Endothelial cell of umbilical vein (primary cell): ENCODE results near the gene ERBB4. TPM values are rescaled to one million over a fixed set of nuclear protein-coding genes. Genes with fewer than 3 reads are reported as not detected.

ENCODE experiments used
- BruUV-seq: library from RNA; stranded (reverse); fragments of 400-500 nt; replicated peaks from 2 replicates; lab custom pipeline; 2021; lab: Mats Ljungman, UMichigan
- CTCF ChIA-PET: fragments of 300-600, 350-600 bp; sonication (Branson Sonifier 250); formaldehyde crosslinking; loops from one replicate; lab custom pipeline; 2021; ENCODE audit warnings: antibody characterized with exemption, inconsistent platforms; lab: Charles Lee
- POLR2A ChIA-PET: fragments of 300-600, 350-600 bp; sonication (Branson Sonifier 250); formaldehyde crosslinking; loops from one replicate; lab custom pipeline; 2021; ENCODE audit warnings: antibody characterized with exemption, inconsistent platforms; lab: Charles Lee
- DNase-seq: peaks from one replicate; pipeline ENCODE4 v3.0.0-alpha.2; 2011; ENCODE audit warnings: low read depth, low spot score
- FAIRE-seq: peaks from 2 replicates; lab custom pipeline; 2011; peaks lifted over from hg19 to GRCh38; lab: Jason Lieb, UNC
- H2AFZ ChIP-seq: 2 replicates; pipeline ENCODE4 v1.6.0; 2012; ENCODE audit warnings: low read depth, low read length, control low read depth, inconsistent platforms
- H3K27ac ChIP-seq: 2 replicates; pipeline ENCODE4 v1.5.1; 2011; ENCODE audit warnings: low read depth, mild to moderate bottlenecking, control low read depth, low read length, moderate library complexity; ENCODE audit not compliant: insufficient read depth
- H3K27me3 ChIP-seq, 2 experiments: 2 replicates each; pipeline versions ENCODE4 v1.6.0 to v1.6.1; 2011; ENCODE audit warnings: low read length in 2 of 2, mixed read lengths in 1 of 2; ENCODE audit not compliant: control insufficient read depth in 2 of 2, insufficient read depth in 2 of 2
- H3K36me3 ChIP-seq, 2 experiments: 2 replicates in 1 of 2; 3 replicates in 1 of 2; pipeline ENCODE4 v1.5.1; 2011; ENCODE audit warnings: low read length in 2 of 2, mild to moderate bottlenecking in 1 of 2, moderate library complexity in 1 of 2; ENCODE audit not compliant: control insufficient read depth in 2 of 2, insufficient read depth in 2 of 2; ENCODE audit errors: extremely low read depth in 1 of 2
- H3K4me1 ChIP-seq: 3 replicates; pipeline ENCODE4 v1.5.1; 2011; ENCODE audit warnings: mild to moderate bottlenecking, low read length; ENCODE audit not compliant: control insufficient read depth, insufficient read depth; ENCODE audit errors: extremely low read depth
- H3K4me2 ChIP-seq: 2 replicates; pipeline ENCODE4 v1.6.1; 2011; ENCODE audit warnings: low read length, control low read depth, mixed read lengths; ENCODE audit not compliant: insufficient read depth
- H3K4me3 ChIP-seq, 3 experiments: fragments of 200-600 bp in 1 of 3; sonication (generic), shearing (Covaris generic) in 1 of 3; replicated peaks in 1 of 3; 2 replicates each; pipeline ENCODE4 v1.5.1; 2011 to 2016; ENCODE audit warnings: control low read depth in 3 of 3, low read length in 3 of 3, mild to moderate bottlenecking in 2 of 3, inconsistent platforms in 1 of 3, low read depth in 1 of 3, moderate library complexity in 1 of 3; ENCODE audit not compliant: insufficient read depth in 1 of 3
- H3K79me2 ChIP-seq: 2 replicates; pipeline ENCODE4 v1.6.0; 2012; ENCODE audit warnings: low read length, inconsistent platforms; ENCODE audit not compliant: control insufficient read depth, insufficient read depth
- H3K9ac ChIP-seq: replicated peaks from 2 replicates; pipeline ENCODE3; 2011; ENCODE audit warnings: low read length, control low read depth; ENCODE audit not compliant: insufficient read depth; ENCODE audit errors: extremely low read depth
- H3K9me1 ChIP-seq: replicated peaks from 3 replicates; pipeline ENCODE4 v1.6.0; 2011; ENCODE audit warnings: mild to moderate bottlenecking, low read length; ENCODE audit not compliant: control insufficient read depth, insufficient read depth; ENCODE audit errors: extremely low read depth
- H3K9me3 ChIP-seq: replicated peaks from 2 replicates; pipeline ENCODE4 v1.5.1; 2012; ENCODE audit warnings: low read length, inconsistent platforms; ENCODE audit not compliant: control insufficient read depth, insufficient read depth
- H4K20me1 ChIP-seq: replicated peaks from 2 replicates; pipeline ENCODE3; 2011; ENCODE audit warnings: mild to moderate bottlenecking, low read length; ENCODE audit not compliant: control insufficient read depth, insufficient read depth; ENCODE audit errors: extremely low read depth
- CTCF ChIP-seq, 2 donors: IDR thresholded peaks; 1 replicate in 1 of 2; 2 replicates in 1 of 2; pipeline ENCODE4 v1.5.1; 2011; ENCODE audit warnings: low read length in 2 of 2, mild to moderate bottlenecking in 2 of 2, moderate library complexity in 2 of 2, control low read depth in 1 of 2, inconsistent platforms in 1 of 2, low read depth in 1 of 2; ENCODE audit not compliant: insufficient read depth in 1 of 2; ENCODE audit errors: extremely low read depth in 1 of 2
- EZH2 ChIP-seq: IDR thresholded peaks from 2 replicates; pipeline ENCODE4 v1.6.1; 2012; ENCODE audit warnings: borderline replicate concordance, low read depth, mild to moderate bottlenecking, moderate library complexity, low read length, inconsistent platforms; ENCODE audit not compliant: severe bottlenecking
- FOS ChIP-seq: IDR thresholded peaks from 2 replicates; pipeline ENCODE4 v1.6.1; 2011; ENCODE audit warnings: mild to moderate bottlenecking, low read length, moderate library complexity, borderline replicate concordance; ENCODE audit not compliant: insufficient read depth
- GATA2 ChIP-seq: IDR thresholded peaks from 2 replicates; pipeline ENCODE4 v1.7.0; 2011; ENCODE audit warnings: low read depth, mild to moderate bottlenecking, moderate library complexity, mixed read lengths, low read length; ENCODE audit not compliant: insufficient read length, insufficient read depth
- JUN ChIP-seq: IDR thresholded peaks from 2 replicates; pipeline ENCODE4 v1.6.1; 2011; ENCODE audit warnings: borderline replicate concordance, low read depth; ENCODE audit not compliant: insufficient read length, insufficient read depth
- MAX ChIP-seq: IDR thresholded peaks from 2 replicates; pipeline ENCODE4 v1.6.1; 2011; ENCODE audit not compliant: insufficient read depth, insufficient read length
- MYC ChIP-seq: IDR thresholded peaks from one replicate; pipeline ENCODE4 v1.6.1; 2011; ENCODE audit warnings: mild to moderate bottlenecking, low read depth, low read length
- POLR2A ChIP-seq: IDR thresholded peaks from 2 replicates; pipeline ENCODE4 v1.6.1; 2012; ENCODE audit warnings: low read depth, mild to moderate bottlenecking, control low read depth, low read length
- POLR2AphosphoS5 ChIP-seq: IDR thresholded peaks from 2 replicates; pipeline ENCODE4 v1.6.1; 2012; ENCODE audit warnings: low read depth, mild to moderate bottlenecking, control low read depth, low read length, moderate library complexity; ENCODE audit not compliant: insufficient read depth
- dilution Hi-C: fragments of 300-500 bp; cut with MboI; formaldehyde crosslinking; loops from one replicate; pipeline ENCODE4 v1.15.0; 2019; ENCODE audit warnings: low sequenced_read_pairs; ENCODE audit not compliant: extremely low pct_ligation_motif_present
- intact Hi-C: fragments of 100-400 bp; cut with micrococcal nuclease; formaldehyde crosslinking; loops from one replicate; pipeline ENCODE4 v1.10.0; 2022
- polyA plus RNA-seq, 4 experiments: library from polyadenylated mRNA; depleted of rRNA in 3 of 4; stranded (reverse) in 3 of 4; unstranded in 1 of 4; fragments of >200 nt; gene quantifications; 2 replicates each; pipeline versions ENCODE4 v1.2.1 to v1.2.3, GENCODE V29; 2011 to 2012; ENCODE audit warnings: missing spikeins in 1 of 4
- total RNA-seq: library from RNA; stranded (reverse); gene quantifications from 2 replicates; pipeline ENCODE4 v1.2.3, GENCODE V29; 2021

Gene ERBB4
- total and polyA plus RNA-seq, 2 donors (not counting 3 experiments of a cell fraction or from before 2014, with no cell fraction given) = 0.01 to 0.27 TPM

GRCh38 chr2:211942153-211942552 lies 596.4 kb downstream of the ERBB4 start:
- Histone ChIP-seq H4K20me1 (no peaks in the 10 kb centered on the region), H3K9ac (no peak overlapping the region), H3K79me2 (no peaks in the 10 kb centered on the region), H3K4me1 (no peaks in the 10 kb centered on the region), H2AFZ (no peak overlapping the region), H3K36me3 (no peaks in the 10 kb centered on the region), H3K4me2 (no peak overlapping the region), H3K9me1 (no peaks in the 10 kb centered on the region), H3K9me3 (no peaks in the 10 kb centered on the region), H3K27me3 (no peaks in the 10 kb centered on the region), H3K4me3 (no peak overlapping the region), H3K27ac (no peak overlapping the region)
- ChIA-PET CTCF (no interaction called here), POLR2A (no interaction called here)
- BruUV-seq = no TSS peak
- DNase-seq (no peak), FAIRE-seq (no peak)
- intact Hi-C loops = no loop called here
- dilution Hi-C loops = no loop called here
- TF ChIP-seq GATA2 (no peak), POLR2A (no peak), FOS (no peak), MYC (no peak), MAX (no peak), POLR2AphosphoS5 (no peak), JUN (no peak), EZH2 (no peak), CTCF (IDR thresholded peaks at IDR 0.05; ENCODE audit: extremely low read depth in 1 of 2, insufficient read depth in 1 of 2, low read depth in 1 of 2, low read length in 2 of 2) (no peak)
